GM18502 (cell line): ENCODE results near the gene TSHZ2.

Experiments
- ATAC-seq: cut with Tn5 transposase; IDR thresholded peaks from one replicate; pipeline ENCODE4 v1.9.1; 2021; ENCODE audit warnings: mild to moderate bottlenecking; ENCODE audit not compliant: unreplicated experiment, poor library complexity

Gene TSHZ2

GRCh38 chr20:53180928-53181362 lies 208.8 kb downstream of the TSHZ2 start:
- ATAC-seq: no peak

- no peak for ATAC-seq
Observed at GRCh38 chr20:53181866-53182376, 209.8 kb downstream of the TSHZ2 start.

DNA sequence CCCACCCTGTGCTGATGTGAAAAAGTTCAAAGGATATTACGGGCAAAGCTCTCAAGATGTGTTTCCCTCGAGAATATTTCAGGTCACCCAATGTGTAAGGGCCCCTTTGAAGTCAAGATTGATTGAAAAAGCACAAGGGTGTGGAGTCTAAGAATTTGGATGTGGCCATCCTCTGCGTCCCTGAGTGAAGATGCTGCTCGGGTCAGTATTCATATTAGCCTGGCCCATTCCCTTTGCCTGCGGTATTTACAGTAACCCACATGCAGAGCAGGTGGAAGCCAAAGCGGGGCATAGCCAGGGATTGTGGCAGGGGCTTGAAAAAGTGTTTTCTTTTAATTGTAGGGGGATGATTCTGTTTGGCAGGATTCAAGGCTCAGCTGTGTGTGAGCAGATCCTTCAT lies 211.0 kb downstream of the TSHZ2 start:
- ATAC-seq: no peak

DNA sequence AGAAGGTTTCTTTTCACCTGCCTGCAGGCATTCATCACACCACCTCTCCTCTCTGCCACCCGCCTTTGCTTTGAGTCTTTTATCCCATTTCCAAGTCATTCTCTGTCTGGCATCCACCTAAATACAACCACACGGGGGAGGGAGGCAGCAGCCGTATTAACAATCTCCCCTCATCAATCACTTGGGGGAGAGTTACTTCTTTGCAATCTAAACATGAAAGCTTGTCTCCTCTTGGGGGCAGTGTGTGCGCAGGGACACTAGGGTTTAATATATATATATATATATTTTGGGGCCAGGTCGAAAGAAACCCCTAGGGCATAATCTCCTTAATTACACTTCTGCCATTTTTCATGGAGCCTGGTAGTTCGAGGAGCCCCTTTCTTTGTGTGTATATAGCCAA lies 214.5 kb downstream of the TSHZ2 start:
- no peak for ATAC-seq

GRCh38 chr20:53187392-53188068 lies 215.4 kb downstream of the TSHZ2 start:
- peak; percentile 61 for ATAC-seq

- no peak for ATAC-seq
Observed at GRCh38 chr20:53190225-53190624, 218.1 kb downstream of the TSHZ2 start.

- no peak for ATAC-seq
Observed at GRCh38 chr20:53191957-53192356, 219.8 kb downstream of the TSHZ2 start.

DNA sequence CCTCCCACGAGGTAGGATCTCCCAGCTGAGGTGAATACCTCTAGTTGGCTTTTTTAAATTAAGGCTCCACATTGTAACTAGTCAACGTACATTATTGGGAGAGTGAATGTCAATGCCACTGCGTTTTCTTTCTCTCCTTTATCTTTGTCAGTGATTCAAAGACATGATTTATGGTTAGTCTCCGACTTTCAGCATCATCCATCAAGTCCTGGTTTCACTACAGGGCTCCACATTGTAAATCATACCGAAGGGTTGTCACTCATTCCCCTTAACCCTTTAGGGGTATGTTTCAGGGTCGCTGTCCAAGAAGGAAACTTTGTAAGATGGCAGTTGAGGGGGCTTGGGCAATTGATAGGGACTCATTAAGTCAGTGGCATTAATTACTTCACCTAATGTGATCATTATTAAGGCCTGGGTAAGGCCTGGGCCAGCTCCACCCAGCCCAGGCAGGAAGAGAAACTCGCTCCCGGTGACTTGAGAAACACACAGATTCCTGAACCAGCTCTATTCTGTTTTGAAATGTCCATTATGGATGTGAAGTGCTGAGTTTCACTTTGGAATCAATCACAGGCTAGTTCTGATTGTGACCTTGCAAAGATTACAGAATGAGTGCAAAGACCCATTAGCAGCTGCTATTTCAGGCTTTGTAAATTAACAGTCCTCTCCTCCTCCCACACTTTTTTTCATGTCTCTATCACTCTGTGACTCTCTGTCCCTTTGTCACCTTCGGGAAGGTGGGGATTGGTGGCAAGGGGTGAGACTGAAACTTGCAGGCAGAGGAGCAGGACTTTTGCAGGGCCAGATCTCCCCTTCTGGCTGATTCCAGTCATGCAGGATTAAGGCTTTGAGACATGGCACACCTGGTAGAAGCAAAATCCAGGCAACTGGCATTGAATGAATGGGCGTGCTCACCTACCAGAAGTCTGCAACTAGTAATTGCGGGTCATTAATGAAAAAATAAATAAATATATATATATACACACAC lies 222.4 kb downstream of the TSHZ2 start:
- no peak for ATAC-seq

- ATAC-seq: no peak
Observed at GRCh38 chr20:53195876-53196610, 223.9 kb downstream of the TSHZ2 start.

DNA sequence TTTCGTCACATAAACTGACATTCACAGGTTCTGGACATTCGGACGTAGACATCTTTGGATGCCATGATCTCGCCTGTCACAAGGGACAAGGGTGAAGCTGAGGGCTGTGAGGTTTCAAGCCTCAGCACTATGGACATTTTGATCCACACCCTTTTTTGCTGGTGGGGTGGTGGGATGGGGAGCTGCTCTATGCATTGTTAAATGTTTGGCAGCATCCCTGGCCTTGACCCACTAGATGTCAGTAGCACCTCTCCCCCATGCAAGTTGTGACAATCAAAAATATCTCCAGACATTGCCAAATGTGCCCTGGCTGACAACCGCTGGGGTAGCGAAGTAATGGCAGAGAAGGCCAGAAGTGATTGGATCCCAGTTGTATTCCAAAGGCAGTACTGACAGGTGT lies 229.4 kb downstream of the TSHZ2 start:
- no peak for ATAC-seq

DNA sequence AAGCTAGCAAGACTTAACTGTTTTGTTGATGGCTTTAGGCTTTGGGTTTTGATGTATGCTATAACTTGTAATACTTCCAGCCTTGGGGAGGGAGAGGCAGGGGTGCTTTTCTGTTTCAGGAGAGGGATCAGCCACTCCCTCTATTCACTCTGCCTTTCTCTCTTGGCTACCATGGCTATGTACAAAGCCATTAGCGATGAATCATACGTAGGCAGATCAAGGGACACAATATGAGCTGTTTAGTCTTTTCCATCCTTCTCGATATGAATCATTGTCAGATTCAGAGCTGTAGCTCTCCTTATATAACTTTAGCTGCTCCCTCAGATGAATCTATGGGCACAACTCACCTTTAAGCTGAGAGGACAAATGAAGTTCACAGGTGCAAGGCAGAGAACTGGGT lies 230.6 kb downstream of the TSHZ2 start:
- ATAC-seq: no peak

DNA sequence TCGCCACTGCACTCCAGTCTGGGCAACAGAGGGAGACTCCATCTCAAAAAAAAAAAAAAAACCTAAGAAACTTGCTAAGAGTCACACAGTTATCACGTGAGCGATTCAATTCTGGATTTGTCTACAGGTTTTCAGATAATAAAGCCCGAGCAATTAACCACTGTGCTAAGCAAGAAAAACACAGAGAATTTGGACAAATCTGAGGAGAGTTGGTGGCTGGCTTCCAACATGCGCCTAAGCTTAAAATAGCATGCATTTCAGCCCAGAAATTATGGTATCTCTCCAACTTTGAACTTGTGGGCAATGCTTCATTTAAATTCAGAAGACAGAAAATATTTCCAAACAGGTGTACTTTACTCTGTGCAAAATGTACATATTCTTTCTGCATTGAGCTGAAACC lies 232.9 kb downstream of the TSHZ2 start:
- ATAC-seq: no peak

GRCh38 chr20:53208110-53208832 lies 236.1 kb downstream of the TSHZ2 start:
- ATAC-seq: no peak

DNA sequence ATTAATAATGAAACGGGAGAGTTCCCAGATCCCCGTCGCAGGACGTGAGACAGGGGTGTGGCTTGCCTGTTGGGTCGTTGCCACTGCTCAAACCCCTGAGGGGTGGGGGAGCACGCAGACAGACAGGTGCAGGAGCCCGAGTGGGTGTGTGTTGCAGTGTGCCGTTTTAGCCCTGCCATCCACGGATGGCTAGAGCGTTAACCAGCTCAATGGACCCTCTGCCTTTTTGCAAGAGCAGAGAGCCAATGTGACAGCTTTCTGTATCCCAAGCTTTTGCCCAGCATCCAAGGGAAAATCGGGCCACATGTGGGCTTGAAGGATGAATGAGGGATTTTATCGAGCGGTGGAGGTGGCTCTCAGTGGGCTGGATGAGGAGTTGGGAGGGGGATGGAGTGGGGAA lies 237.9 kb downstream of the TSHZ2 start:
- ATAC-seq: no peak

GRCh38 chr20:53210931-53211330 lies 238.8 kb downstream of the TSHZ2 start:
- no peak for ATAC-seq

- ATAC-seq: no peak
Observed at GRCh38 chr20:53212018-53212417, 239.9 kb downstream of the TSHZ2 start.

DNA sequence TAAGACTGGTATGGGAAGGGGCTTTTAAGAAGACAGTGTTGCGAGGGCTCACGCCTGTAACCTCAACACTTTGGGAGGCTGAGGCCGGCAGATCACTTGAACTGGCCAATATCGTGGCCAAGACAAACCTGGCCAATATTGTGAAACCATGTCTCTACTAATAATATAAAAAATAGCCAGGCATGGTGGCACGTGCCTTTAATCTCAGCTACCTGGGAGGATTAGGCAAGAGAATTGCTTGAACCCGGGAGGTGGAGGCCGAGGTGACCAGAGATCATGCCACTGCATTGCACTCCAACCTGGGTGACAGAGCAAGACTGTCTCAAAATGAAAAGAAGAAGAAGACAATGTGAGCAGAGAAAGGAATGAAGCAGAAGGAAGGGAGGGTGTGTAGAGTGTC lies 242.2 kb downstream of the TSHZ2 start:
- no peak for ATAC-seq

DNA sequence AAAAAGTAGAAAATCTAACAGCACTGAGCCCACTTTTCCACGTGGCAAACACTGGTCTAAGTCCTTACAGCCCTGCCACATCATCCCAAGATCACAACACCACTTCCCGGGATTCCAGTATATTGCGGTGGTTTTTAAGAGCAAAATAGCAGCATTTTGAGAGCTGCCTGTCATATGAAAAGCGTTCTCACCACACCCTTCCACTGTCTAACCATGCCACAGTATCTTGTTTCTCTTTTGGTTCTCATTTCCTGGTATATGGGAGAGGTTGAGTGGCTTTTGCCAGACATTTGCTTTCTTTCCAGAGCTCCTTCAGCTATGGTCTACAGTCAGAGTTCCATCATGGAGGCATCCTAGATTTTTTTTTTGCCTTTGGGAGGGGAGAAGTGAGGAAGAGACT lies 243.0 kb downstream of the TSHZ2 start:
- ATAC-seq: no peak

- ATAC-seq: no peak
Observed at GRCh38 chr20:53216478-53216855, 244.3 kb downstream of the TSHZ2 start.
